ENCODE measurements around the gene VBP1.

GRCh38 chrX:155211208-155211607 is 5.1 kb upstream of the VBP1 start:
- TF ChIP-seq REST (IDR thresholded peaks at IDR 0.05; ENCODE audit: insufficient read depth in 1 of 2, low read depth in 2 of 2, low read length in 1 of 2) (no peak), POLR2AphosphoS5 (IDR thresholded peaks at IDR 0.05; ENCODE audit: low read depth, low read length) (no peak)

Measured in Panc1 (cell line).